Tibial artery (tissue), 4 donors: ENCODE data around the gene RAP1GDS1.

Source experiments
- DNase-seq, 2 donors: peaks; one replicate each; pipeline ENCODE4 v3.0.0-alpha.2; 2019
- H3K27ac ChIP-seq, 2 donors: fragments of 200-600 bp; sonication (generic) in 1 of 2; 1 replicate in 1 of 2; 2 replicates in 1 of 2; pipeline ENCODE4 v1.5.1; 2018 to 2019; ENCODE audit warnings: mild to moderate bottlenecking in 1 of 2
- H3K27me3 ChIP-seq, 2 donors: fragments of 200-600 bp; sonication (generic) in 1 of 2; one replicate each; pipeline versions ENCODE4 v1.5.1 to v1.6.0; 2016 to 2019
- H3K36me3 ChIP-seq, 3 donors: fragments of 200-600 bp; sonication (generic) in 2 of 3; one replicate each; pipeline ENCODE4 v1.5.1; 2016 to 2019; ENCODE audit warnings: mild to moderate bottlenecking in 2 of 3
- H3K4me1 ChIP-seq, 4 donors: fragments of 200-600 bp; sonication (generic) in 2 of 4; 1 replicate in 3 of 4; 2 replicates in 1 of 4; pipeline ENCODE4 v1.5.1; 2016 to 2019
- H3K4me3 ChIP-seq, 2 donors: fragments of 200-600 bp; sonication (generic) in 1 of 2; 1 replicate in 1 of 2; 2 replicates in 1 of 2; pipeline ENCODE4 v1.5.1; 2018 to 2019; ENCODE audit warnings: mild to moderate bottlenecking in 2 of 2
- H3K9me3 ChIP-seq, 3 donors: fragments of 200-600 bp; sonication (generic) in 1 of 3; one replicate each; pipeline ENCODE4 v1.5.1; 2016 to 2019
- CTCF ChIP-seq, 2 experiments: fragments of 200-600 bp in 1 of 2; fragments of 450-650 bp in 1 of 2; IDR thresholded peaks; one replicate each; pipeline ENCODE4 v1.5.1; 2017 to 2019; ENCODE audit warnings: antibody characterized with exemption in 2 of 2, mild to moderate bottlenecking in 1 of 2, moderate library complexity in 1 of 2
- intact Hi-C: fragments of 100-400 bp; cut with DNase I; formaldehyde crosslinking; loops from one replicate; pipeline ENCODE4 v1.15.0; 2023; ENCODE audit warnings: low total_unique reads

RAP1GDS1 gene

DNA sequence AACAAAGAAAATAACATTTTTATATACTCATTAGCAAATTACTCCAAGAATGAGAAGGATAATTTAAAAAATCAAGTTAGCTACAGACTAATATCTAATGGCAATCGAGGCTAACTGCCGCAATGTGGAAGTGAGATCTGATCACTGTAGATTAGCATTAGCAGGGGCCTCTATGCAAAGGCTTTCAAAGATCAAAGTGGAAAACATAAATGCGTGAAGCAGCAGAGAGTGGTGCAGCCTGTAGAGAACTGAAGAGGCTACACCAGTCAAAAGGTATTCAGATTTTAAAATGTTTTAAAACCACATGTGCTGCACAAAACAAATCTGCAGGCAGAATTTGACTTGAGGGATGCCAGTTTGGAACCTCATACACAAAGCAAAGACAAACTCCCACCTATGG is 24.0 kb upstream of the RAP1GDS1 start:
- Histone ChIP-seq H3K9me3 (no peaks in the 10 kb centered on the region), H3K4me1 (no peaks in the 10 kb centered on the region), H3K27me3 (no peaks in the 10 kb centered on the region), H3K27ac (no peak overlapping the region), H3K4me3 (no peak overlapping the region), H3K36me3 (no peaks in the 10 kb centered on the region)
- no peak for TF ChIP-seq CTCF (IDR thresholded peaks at IDR 0.05)
- no peak for DNase-seq
- intact Hi-C loops, result no loop called here

DNA sequence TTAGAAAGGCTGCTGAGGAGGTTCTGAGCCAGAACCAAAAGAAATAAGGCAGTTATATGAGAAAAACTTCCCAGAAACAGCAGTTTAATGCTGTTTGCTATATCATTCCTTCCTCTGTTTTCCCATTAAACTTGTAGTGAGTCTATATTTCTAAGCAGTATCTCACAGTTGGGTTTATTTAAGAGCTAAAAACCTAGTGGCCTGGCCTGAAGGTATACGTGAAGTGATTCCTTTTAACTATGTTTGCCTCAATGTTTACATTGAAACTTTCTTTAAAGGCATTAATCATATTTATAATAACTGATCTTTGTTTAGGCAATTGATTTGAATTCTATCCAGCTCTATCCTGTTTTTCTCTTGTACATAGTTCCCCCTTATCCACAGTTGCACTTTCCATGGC is 19.1 kb upstream of the RAP1GDS1 start:
- TF ChIP-seq CTCF (IDR thresholded peaks at IDR 0.05), result no peak
- no peak overlapping the region for H3K27ac ChIP-seq
- no peaks in the 10 kb centered on the region for H3K9me3 ChIP-seq
- no peak overlapping the region for H3K4me3 ChIP-seq
- no peak for DNase-seq
- H3K27me3 ChIP-seq, result no peaks in the 10 kb centered on the region
- H3K36me3 ChIP-seq, result no peaks in the 10 kb centered on the region
- intact Hi-C loops, result no loop called here
- no peaks in the 10 kb centered on the region for H3K4me1 ChIP-seq

GRCh38 chr4:98242538-98242937 is 18.6 kb upstream of the RAP1GDS1 start:
- intact Hi-C loops, result no loop called here
- no peaks in the 10 kb centered on the region for H3K27me3 ChIP-seq

DNA sequence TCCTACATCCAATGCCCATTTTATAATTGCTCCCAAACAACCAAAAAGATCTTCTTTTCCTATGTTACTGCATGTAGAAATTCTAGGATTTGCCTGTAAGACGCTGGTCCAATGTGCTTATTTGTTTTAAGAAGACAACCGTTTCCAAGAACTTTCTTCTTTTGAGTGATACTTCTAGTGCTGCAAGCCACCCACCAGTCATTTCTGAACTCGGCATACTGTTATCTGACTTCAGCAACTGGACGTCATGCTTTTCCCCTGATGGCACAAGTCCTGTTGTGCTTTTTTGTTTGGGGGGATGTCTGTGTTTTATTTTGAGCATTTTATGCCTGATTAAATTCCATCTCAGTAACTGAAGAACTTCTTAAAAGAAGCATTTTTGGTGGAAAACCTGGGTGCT is 16.0 kb upstream of the RAP1GDS1 start:
- H3K4me3 ChIP-seq, result no peak overlapping the region
- no peaks in the 10 kb centered on the region for H3K4me1 ChIP-seq
- no peak overlapping the region for H3K27ac ChIP-seq
- H3K27me3 ChIP-seq, result no peaks in the 10 kb centered on the region
- intact Hi-C loops, result no loop called here
- no peaks in the 10 kb centered on the region for H3K9me3 ChIP-seq
- no peaks in the 10 kb centered on the region for H3K36me3 ChIP-seq
- DNase-seq, result no peak
- TF ChIP-seq CTCF (IDR thresholded peaks at IDR 0.05), result no peak

More at GRCh38 chr4:98242538-98242937, 18.6 kb upstream of the RAP1GDS1 start:
- Histone ChIP-seq H3K27ac (no peak overlapping the region), H3K4me1 (no peaks in the 10 kb centered on the region), H3K9me3 (no peaks in the 10 kb centered on the region), H3K4me3 (no peak overlapping the region), H3K36me3 (no peaks in the 10 kb centered on the region)
- no peak for DNase-seq
- no peak for TF ChIP-seq CTCF (IDR thresholded peaks at IDR 0.05)

GRCh38 chr4:98248934-98249333 is 12.2 kb upstream of the RAP1GDS1 start:
- Histone ChIP-seq H3K27ac (no peak overlapping the region), H3K36me3 (no peaks in the 10 kb centered on the region), H3K27me3 (no peaks in the 10 kb centered on the region), H3K4me3 (no peak overlapping the region), H3K9me3 (no peaks in the 10 kb centered on the region), H3K4me1 (no peaks in the 10 kb centered on the region)
- intact Hi-C loops, result no loop called here
- TF ChIP-seq CTCF (IDR thresholded peaks at IDR 0.05), result no peak
- DNase-seq, result no peak

DNA sequence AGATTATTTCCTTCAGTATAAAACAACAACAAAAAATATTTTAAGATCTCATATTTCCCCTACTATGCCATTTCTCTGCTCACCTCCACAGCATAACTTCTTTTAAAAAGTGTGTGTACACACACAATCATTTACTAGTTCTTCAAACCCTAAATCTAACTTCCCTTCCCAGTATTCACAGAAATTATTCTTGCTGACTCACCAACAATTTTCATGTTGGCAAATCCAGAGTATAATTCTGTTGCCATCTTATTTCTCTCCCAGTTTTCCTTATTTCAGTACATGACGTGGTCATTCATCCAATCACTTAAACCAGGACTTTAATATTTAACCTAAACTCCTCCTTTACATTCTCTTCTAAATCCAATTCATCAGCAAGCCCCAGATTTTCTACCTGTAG is 11.4 kb upstream of the RAP1GDS1 start:
- Histone ChIP-seq H3K9me3 (no peaks in the 10 kb centered on the region), H3K36me3 (no peaks in the 10 kb centered on the region), H3K27me3 (no peaks in the 10 kb centered on the region), H3K4me3 (no peak overlapping the region), H3K4me1 (no peaks in the 10 kb centered on the region), H3K27ac (no peak overlapping the region)
- no peak for DNase-seq
- intact Hi-C loops, result no loop called here
- TF ChIP-seq CTCF (IDR thresholded peaks at IDR 0.05), result no peak
